HG03159 (cell line): ENCODE data around the gene CACNG5.

Source experiments
- ATAC-seq: cut with Tn5 transposase; IDR thresholded peaks from one replicate; pipeline ENCODE4 v1.9.1; 2021; ENCODE audit warnings: mild to moderate bottlenecking, moderate library complexity; ENCODE audit not compliant: unreplicated experiment

CACNG5 gene

GRCh38 chr17:66903781-66904180, 68.9 kb downstream of the CACNG5 start:
- ATAC-seq = no peak

- ATAC-seq = no peak
Measured at GRCh38 chr17:66904760-66905624, 70.1 kb downstream of the CACNG5 start.

GRCh38 chr17:66906321-66907278, 71.7 kb downstream of the CACNG5 start:
- peak; percentile 72 for ATAC-seq

GRCh38 chr17:66909804-66910373, 75.0 kb downstream of the CACNG5 start:
- no peak for ATAC-seq

GRCh38 chr17:66910651-66911285, 75.9 kb downstream of the CACNG5 start:
- ATAC-seq = no peak

GRCh38 chr17:66915204-66915611, 80.3 kb downstream of the CACNG5 start:
- ATAC-seq = no peak

GRCh38 chr17:66915792-66916191, 80.9 kb downstream of the CACNG5 start:
- no peak for ATAC-seq

- ATAC-seq = no peak
Measured at GRCh38 chr17:66916946-66917345, 82.0 kb downstream of the CACNG5 start.

- no peak for ATAC-seq
Measured at GRCh38 chr17:66918896-66919295, 84.0 kb downstream of the CACNG5 start.

GRCh38 chr17:66920435-66920834, 85.5 kb downstream of the CACNG5 start:
- no peak for ATAC-seq

- no peak for ATAC-seq
Measured at GRCh38 chr17:66920950-66921349, 86.0 kb downstream of the CACNG5 start.

- ATAC-seq = no peak
Measured at GRCh38 chr17:66923886-66924285, 89.0 kb downstream of the CACNG5 start.

- no peak for ATAC-seq
Measured at GRCh38 chr17:66925811-66926500, 91.0 kb downstream of the CACNG5 start.

- no peak for ATAC-seq
Measured at GRCh38 chr17:66928949-66929348, 94.0 kb downstream of the CACNG5 start.

- no peak for ATAC-seq
Measured at GRCh38 chr17:66929591-66929990, 94.7 kb downstream of the CACNG5 start.

- ATAC-seq = no peak
Measured at GRCh38 chr17:66930933-66931332, 96.0 kb downstream of the CACNG5 start.

- no peak for ATAC-seq
Measured at GRCh38 chr17:66932311-66932710, 97.4 kb downstream of the CACNG5 start.

GRCh38 chr17:66934040-66934439, 99.1 kb downstream of the CACNG5 start:
- no peak for ATAC-seq
